Fibroblast of pulmonary artery (primary cell): Measurements from ENCODE around the gene GNG10.
"Not testable (repeated sequence)": the region's sequence is repeated elsewhere in the genome, so short reads cannot be mapped to it uniquely, and the experiment has no call there.

Experiments
- DNase-seq: peaks from one replicate; pipeline ENCODE4 v3.0.0-alpha.2; 2010; ENCODE audit warnings: low read depth
- H3K4me3 ChIP-seq: replicated peaks from 2 replicates; pipeline ENCODE4 v1.5.1; 2011; ENCODE audit warnings: low read depth, mild to moderate bottlenecking, control low read depth, low read length, moderate library complexity
- CTCF ChIP-seq: IDR thresholded peaks from 2 replicates; pipeline ENCODE4 v1.5.1; 2011; ENCODE audit warnings: mild to moderate bottlenecking, control low read depth, low read length, inconsistent platforms; ENCODE audit errors: missing control alignments

Gene GNG10

GRCh38 chr9:111661150-111661801, at the start of gene GNG10:
Gene GNG10, plus strand, starts transcription at chr9:111661605. Its CDS starts 30 bp downstream, at chr9:111661635.
- DNase-seq, result peak; percentile 50
- no peak for TF ChIP-seq CTCF
- H3K4me3 ChIP-seq, result peak within 1 kb of the TSS; percentile 80

- TF ChIP-seq CTCF, result no peak
- no peak for DNase-seq
- no peak overlapping the region for H3K4me3 ChIP-seq
Observed at GRCh38 chr9:111613436-111614040, 47.9 kb upstream of the GNG10 start.

GRCh38 chr9:111615928-111616327, 45.5 kb upstream of the GNG10 start:
- no peak overlapping the region for H3K4me3 ChIP-seq
- no peak for TF ChIP-seq CTCF
- no peak for DNase-seq

- not testable (repeated sequence) for H3K4me3 ChIP-seq, DNase-seq
Observed at GRCh38 chr9:111617349-111617748, 44.1 kb upstream of the GNG10 start.

- peak; percentile 100 for TF ChIP-seq CTCF
- DNase-seq, result peak; percentile 72
- H3K4me3 ChIP-seq, result no peak overlapping the region
Observed at GRCh38 chr9:111621895-111622480, 39.4 kb upstream of the GNG10 start.

- DNase-seq, result peak; percentile 88
- no peak for TF ChIP-seq CTCF
- no peak overlapping the region for H3K4me3 ChIP-seq
Observed at GRCh38 chr9:111622626-111623025, 38.8 kb upstream of the GNG10 start.

GRCh38 chr9:111627260-111627963, 34.0 kb upstream of the GNG10 start:
- H3K4me3 ChIP-seq, result no peak overlapping the region
- DNase-seq, result no peak
- no peak for TF ChIP-seq CTCF
